ENCODE measurements around the gene LLGL1.

- no peak for TF ChIP-seq CTCF (conservative IDR thresholded peaks at IDR 0.05; ENCODE audit: low read depth, low read length)
- TF ChIP-seq EZH2 (IDR thresholded peaks at IDR 0.05; ENCODE audit: low read length, unreplicated experiment): no peak
- no peak for TF ChIP-seq EZH2phosphoT487 (IDR thresholded peaks at IDR 0.05; ENCODE audit: borderline replicate concordance, low read length)
Observed at GRCh38 chr17:18206962-18207361, 18.5 kb upstream of the LLGL1 start.
